Peyer's patch (tissue), 4 donors: Measurements from ENCODE around the gene PLEKHA1.

Experiments used
- POLR2A ChIP-seq, 2 donors: fragments of 450-650 bp; IDR thresholded peaks; one replicate each; pipeline ENCODE4 v1.5.1; 2017; ENCODE audit warnings: antibody characterized with exemption in 2 of 2, mild to moderate bottlenecking in 2 of 2, moderate library complexity in 2 of 2
- TF ChIP-seq, protein P1 (sequence below), 6 experiments: fragments of 450-650 bp in 4 of 6; fragments of 200-600 bp in 2 of 6; sonication (generic) in 1 of 6; IDR thresholded peaks; one replicate each; pipeline ENCODE4 v1.5.1; 2017 to 2019; ENCODE audit warnings: antibody characterized with exemption in 6 of 6, mild to moderate bottlenecking in 3 of 6, moderate library complexity in 1 of 6

DNA sequence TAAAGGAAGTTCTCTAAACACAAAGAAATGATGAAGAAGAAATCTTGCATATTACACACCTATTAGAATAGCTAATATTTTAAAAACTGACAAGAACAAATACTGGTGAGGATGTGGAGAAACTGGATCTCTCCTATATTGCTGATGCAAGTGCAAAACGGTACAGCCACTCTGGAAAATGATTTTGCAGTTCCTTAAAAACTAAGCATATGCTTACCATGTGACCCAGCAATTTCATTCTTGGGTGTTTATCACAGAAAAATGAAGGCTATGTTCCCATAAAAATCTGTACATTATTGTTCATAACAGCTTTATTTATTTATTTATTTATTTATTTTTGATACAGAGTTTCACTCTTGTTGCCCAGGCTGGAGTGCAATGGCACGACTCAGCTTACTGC is 14.9 kb upstream of the PLEKHA1 start:
- TF ChIP-seq, protein P1, sequence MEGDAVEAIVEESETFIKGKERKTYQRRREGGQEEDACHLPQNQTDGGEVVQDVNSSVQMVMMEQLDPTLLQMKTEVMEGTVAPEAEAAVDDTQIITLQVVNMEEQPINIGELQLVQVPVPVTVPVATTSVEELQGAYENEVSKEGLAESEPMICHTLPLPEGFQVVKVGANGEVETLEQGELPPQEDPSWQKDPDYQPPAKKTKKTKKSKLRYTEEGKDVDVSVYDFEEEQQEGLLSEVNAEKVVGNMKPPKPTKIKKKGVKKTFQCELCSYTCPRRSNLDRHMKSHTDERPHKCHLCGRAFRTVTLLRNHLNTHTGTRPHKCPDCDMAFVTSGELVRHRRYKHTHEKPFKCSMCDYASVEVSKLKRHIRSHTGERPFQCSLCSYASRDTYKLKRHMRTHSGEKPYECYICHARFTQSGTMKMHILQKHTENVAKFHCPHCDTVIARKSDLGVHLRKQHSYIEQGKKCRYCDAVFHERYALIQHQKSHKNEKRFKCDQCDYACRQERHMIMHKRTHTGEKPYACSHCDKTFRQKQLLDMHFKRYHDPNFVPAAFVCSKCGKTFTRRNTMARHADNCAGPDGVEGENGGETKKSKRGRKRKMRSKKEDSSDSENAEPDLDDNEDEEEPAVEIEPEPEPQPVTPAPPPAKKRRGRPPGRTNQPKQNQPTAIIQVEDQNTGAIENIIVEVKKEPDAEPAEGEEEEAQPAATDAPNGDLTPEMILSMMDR (IDR thresholded peaks at IDR 0.05): no peak
- no peak for TF ChIP-seq POLR2A (IDR thresholded peaks at IDR 0.05)
